GM12872 (cell line): ENCODE measurements around the gene CABLES1.

ENCODE experiments used
- CTCF ChIP-seq: IDR thresholded peaks from 3 replicates; pipeline ENCODE4 v1.5.1; 2011; ENCODE audit warnings: low read depth, mild to moderate bottlenecking, low read length, moderate library complexity; ENCODE audit not compliant: insufficient read depth

The CABLES1 gene

DNA sequence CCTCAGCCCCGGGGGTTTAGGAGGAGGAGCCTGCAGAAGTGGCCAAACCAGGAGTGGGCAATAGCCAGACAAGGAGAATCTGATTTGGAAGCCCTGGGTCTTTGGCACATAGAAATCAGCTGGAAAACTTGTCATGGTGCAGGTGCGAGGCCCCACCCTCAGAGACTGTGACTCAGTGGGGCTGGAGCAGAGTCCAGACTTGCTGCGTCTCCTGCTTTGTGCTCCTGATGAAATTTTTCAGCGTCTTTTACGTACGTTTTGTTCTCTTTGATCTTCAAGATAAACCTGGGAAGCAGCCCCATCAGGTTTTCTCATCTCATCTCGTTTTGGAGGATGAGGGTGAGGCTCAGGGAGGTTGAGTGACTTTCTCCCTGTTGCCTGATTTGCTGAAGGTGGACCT is 114.1 kb downstream of the CABLES1 start:
- TF ChIP-seq CTCF: no peak

- TF ChIP-seq CTCF: no peak
Observed at GRCh38 chr18:23250893-23251656, 115.8 kb downstream of the CABLES1 start.

DNA sequence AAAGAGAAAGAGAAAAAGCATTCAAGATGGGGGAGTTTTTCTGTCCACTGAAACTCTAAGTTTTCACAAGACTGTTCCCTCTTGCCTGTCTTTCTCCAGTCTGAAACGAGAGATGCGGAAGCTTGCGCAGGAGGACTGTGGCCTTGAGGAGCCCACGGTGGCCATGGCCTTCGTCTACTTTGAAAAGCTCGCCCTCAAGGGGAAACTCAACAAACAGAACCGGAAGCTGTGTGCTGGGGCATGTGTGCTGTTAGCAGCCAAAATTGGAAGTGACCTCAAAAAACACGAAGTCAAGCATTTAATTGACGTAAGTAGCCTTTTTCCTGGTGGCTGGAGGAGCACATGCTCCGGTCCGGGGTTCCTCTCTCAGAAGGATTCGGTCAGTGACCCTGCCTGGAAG is 118.3 kb downstream of the CABLES1 start:
- no peak for TF ChIP-seq CTCF

DNA sequence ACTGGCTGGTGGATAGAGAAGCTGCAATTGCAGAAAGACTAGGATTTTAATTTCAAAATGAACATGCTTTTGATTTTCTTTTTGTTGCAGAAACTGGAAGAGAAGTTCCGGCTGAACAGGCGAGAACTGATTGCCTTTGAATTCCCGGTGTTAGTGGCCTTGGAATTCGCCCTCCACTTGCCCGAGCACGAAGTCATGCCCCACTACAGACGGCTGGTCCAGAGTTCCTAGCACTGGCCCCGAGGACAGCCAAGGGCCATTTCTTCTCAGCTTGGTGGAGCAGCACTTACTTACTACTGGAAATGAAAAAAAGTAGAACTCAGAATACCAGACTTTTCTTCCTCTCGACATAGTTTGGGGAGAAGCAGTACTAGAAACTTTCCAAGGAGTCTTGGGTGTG is 121.9 kb downstream of the CABLES1 start:
- TF ChIP-seq CTCF: no peak

DNA sequence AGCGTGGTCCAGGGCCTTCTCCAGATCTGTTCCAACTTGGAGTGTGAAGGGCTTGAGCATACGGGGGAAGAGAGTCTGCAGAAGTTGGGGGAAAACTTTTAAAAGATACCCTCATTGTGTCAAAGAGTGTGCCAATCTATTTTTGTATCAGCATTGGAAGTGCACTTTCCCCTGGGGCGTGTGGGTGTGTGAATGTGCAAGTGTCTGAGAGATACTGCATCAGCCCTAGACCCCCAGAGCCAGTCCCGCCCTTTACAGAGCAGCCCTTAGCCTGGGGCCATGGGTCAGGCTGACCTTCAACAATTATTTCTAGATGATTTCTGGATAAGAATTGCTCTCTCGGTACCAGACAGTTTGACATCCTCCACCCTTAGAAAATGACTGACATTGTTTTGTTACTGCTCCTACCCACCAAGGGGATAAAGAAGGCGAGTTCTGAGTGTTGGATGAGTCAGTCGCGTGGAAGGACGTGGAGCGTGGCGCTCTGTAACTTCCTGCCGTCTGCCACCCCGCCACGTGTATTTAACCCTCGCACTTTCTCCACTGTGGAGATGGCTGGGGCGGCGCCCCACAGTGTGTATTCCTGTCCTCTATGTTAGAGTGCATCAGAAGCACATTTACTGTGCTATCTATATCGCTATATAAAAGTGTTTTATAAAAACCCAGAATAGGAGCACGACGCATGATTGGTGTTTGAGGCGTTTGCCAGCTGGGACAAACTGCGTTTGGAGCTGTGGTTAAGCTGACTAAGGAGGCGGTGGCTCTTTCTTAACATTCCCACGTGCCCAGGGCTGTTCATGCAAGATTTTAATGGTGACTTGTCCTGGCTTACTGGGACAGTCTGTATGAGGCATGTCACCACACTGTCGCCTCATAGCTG is 122.6 kb downstream of the CABLES1 start:
- TF ChIP-seq CTCF: no peak

DNA sequence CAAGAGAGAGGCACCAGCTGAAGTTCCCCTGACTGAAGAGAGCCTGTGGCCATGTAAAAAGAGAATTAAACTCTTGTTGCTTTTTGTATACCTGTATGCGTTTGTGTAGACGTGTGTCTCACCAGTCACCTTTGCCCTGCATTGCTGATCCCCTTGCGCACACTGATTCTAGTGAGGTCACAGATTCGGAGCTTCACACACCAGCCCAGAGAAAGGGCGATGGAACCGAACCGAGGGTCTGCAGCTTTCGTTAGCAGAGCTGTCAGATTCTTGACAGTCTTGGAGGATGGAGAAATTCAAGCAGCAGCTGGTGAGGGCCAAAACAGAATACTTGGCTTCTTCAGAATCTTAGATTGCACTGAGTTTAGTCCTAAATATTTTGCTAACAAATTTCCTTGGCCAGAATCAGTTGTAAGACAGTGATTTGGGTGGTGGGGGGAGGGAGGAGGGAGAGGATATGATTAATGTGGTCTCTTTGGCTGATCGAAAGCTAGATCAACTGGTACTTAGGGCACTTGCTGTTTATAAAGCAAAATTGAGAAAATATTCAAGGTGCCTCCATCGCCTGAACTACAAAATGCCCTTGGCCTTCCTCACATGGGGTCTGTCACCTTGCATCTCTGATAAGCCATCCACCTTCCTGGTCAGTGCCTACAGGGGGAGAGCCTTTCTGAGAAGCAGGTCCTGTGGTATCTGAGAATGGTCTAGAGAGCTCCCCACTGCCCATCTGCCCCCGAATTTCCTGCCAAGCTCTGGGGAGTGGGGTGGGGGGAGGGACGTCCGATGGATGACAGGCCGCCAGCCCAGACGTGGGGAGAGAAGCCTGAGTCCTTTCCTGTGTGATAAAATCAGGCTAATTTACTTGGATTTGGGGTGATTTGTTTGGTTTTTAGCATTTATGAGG is 123.5 kb downstream of the CABLES1 start:
- no peak for TF ChIP-seq CTCF
